Measurements from ENCODE around the gene TPSB2. TPM values are rescaled to one million over a fixed set of nuclear protein-coding genes. Genes with fewer than 3 reads are reported as not detected.

TPSB2 gene
- total RNA-seq, 1 experiment from 2014 or later: not detected

DNA sequence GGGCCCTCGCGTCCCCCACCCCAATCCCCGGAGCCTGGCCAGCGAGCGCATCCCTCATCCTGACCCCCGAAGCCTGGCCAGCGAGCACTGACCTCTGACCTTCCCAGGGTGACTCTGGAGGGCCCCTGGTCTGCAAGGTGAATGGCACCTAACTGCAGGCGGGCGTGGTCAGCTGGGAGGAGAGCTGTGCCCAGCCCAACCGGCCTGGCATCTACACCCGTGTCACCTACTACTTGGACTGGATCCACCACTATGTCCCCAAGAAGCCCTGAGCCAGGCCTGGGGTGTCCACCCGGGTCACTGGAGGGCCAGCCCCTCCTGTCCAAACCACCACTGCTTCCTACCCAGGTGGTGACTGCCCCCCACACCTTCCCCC lies 28.2 kb upstream of the TPSB2 start:
- BruUV-seq (replicated peaks): no TSS peak
- Histone ChIP-seq H3K4me1 (ENCODE audit: control insufficient read depth in 1 of 2, insufficient read depth in 2 of 2, low read length in 2 of 2) (peaks cover 4 to 13% of the 10 kb centered on the region in 2 experiments; a peak in 3 of 4 replicates), H4K20me1 (ENCODE audit: insufficient read depth) (no peaks in the 10 kb centered on the region), H3K27ac (ENCODE audit: low read depth, low read length) (no peak overlapping the region), H2AFZ (ENCODE audit: low read depth, low read length, poor library complexity, severe bottlenecking) (no peak overlapping the region), H3K4me3 (replicated peaks in 1 of 2; ENCODE audit: low read depth in 1 of 2, low read length in 2 of 2) (no peak overlapping the region), H3K79me2 (ENCODE audit: insufficient read depth, low read length) (no peaks in the 10 kb centered on the region), H3K36me3 (ENCODE audit: control insufficient read depth in 1 of 2, insufficient read depth in 2 of 2, low read length in 2 of 2) (no peaks in the 10 kb centered on the region), H3K27me3 (ENCODE audit: insufficient read depth, low read length) (peaks cover 4% of the 10 kb centered on the region; the same call in 1 of the 2 replicates), H3K9ac (ENCODE audit: low read length) (no peak overlapping the region), H3K4me2 (ENCODE audit: low read length) (no peak overlapping the region), H3K9me2 (ENCODE audit: insufficient read depth) (no peaks in the 10 kb centered on the region), H3K9me3 (ENCODE audit: control insufficient read depth in 1 of 2, insufficient read depth in 1 of 2, low read depth in 1 of 2, low read length in 2 of 2) (no peaks in the 10 kb centered on the region)
- POLR2A ChIA-PET: no interaction called here
- RAD21 ChIA-PET (ENCODE audit: low non-redundant PET in 1 of 2, low total read pairs in 2 of 2, uncharacterized antibody in 2 of 2, unreplicated experiment in 2 of 2): no interaction called here
- CTCF ChIA-PET: no interaction called here
- TF ChIP-seq FOSL1 (IDR thresholded peaks at IDR 0.05; ENCODE audit: low read depth): no peak
- TF ChIP-seq, protein P1, sequence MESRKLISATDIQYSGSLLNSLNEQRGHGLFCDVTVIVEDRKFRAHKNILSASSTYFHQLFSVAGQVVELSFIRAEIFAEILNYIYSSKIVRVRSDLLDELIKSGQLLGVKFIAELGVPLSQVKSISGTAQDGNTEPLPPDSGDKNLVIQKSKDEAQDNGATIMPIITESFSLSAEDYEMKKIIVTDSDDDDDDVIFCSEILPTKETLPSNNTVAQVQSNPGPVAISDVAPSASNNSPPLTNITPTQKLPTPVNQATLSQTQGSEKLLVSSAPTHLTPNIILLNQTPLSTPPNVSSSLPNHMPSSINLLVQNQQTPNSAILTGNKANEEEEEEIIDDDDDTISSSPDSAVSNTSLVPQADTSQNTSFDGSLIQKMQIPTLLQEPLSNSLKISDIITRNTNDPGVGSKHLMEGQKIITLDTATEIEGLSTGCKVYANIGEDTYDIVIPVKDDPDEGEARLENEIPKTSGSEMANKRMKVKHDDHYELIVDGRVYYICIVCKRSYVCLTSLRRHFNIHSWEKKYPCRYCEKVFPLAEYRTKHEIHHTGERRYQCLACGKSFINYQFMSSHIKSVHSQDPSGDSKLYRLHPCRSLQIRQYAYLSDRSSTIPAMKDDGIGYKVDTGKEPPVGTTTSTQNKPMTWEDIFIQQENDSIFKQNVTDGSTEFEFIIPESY (IDR thresholded peaks at IDR 0.05; ENCODE audit: extremely low read depth, insufficient replicate concordance, low read length): no peak
- TF ChIP-seq, protein P2, sequence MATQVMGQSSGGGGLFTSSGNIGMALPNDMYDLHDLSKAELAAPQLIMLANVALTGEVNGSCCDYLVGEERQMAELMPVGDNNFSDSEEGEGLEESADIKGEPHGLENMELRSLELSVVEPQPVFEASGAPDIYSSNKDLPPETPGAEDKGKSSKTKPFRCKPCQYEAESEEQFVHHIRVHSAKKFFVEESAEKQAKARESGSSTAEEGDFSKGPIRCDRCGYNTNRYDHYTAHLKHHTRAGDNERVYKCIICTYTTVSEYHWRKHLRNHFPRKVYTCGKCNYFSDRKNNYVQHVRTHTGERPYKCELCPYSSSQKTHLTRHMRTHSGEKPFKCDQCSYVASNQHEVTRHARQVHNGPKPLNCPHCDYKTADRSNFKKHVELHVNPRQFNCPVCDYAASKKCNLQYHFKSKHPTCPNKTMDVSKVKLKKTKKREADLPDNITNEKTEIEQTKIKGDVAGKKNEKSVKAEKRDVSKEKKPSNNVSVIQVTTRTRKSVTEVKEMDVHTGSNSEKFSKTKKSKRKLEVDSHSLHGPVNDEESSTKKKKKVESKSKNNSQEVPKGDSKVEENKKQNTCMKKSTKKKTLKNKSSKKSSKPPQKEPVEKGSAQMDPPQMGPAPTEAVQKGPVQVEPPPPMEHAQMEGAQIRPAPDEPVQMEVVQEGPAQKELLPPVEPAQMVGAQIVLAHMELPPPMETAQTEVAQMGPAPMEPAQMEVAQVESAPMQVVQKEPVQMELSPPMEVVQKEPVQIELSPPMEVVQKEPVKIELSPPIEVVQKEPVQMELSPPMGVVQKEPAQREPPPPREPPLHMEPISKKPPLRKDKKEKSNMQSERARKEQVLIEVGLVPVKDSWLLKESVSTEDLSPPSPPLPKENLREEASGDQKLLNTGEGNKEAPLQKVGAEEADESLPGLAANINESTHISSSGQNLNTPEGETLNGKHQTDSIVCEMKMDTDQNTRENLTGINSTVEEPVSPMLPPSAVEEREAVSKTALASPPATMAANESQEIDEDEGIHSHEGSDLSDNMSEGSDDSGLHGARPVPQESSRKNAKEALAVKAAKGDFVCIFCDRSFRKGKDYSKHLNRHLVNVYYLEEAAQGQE (IDR thresholded peaks at IDR 0.05; ENCODE audit: low read depth): no peak
- TF ChIP-seq EZH2phosphoT487 (IDR thresholded peaks at IDR 0.05; ENCODE audit: borderline replicate concordance): no peak
- TF ChIP-seq CEBPB (IDR thresholded peaks at IDR 0.05; ENCODE audit: low read depth): no peak
- no peak for TF ChIP-seq SRF (IDR thresholded peaks at IDR 0.05; ENCODE audit: low read depth)
- TF ChIP-seq YY1 (IDR thresholded peaks at IDR 0.05; ENCODE audit: extremely low read depth, insufficient replicate concordance, low read depth, low read length): no peak
- no peak for TF ChIP-seq JUND (IDR thresholded peaks at IDR 0.05)
- TF ChIP-seq SIN3A (IDR thresholded peaks at IDR 0.05; ENCODE audit: low read depth): no peak
- no peak for DNase-seq (ENCODE audit: low read depth, low spot score)
- peak; percentile 59 for ATAC-seq
- intact Hi-C loops (cut with micrococcal nuclease): no loop called here
